ENCODE data around the gene DLGAP1.
A peak's percentile ranks its signal among the peaks of the same experiment; 100 is the strongest.
"Not testable (repeated sequence)": the region's sequence is repeated elsewhere in the genome, so short reads cannot be mapped to it uniquely, and the experiment has no call there.

Gene DLGAP1

GRCh38 chr18:3667255-3668137 lies 787.6 kb downstream of the DLGAP1 start:
- peak; percentile 81 for DNase-seq

- no peak for DNase-seq
Observed at GRCh38 chr18:3666526-3667254, 788.4 kb downstream of the DLGAP1 start.

- peak; percentile 85 for DNase-seq
Observed at GRCh38 chr18:3665780-3666525, 789.2 kb downstream of the DLGAP1 start.

- no peak for DNase-seq
Observed at GRCh38 chr18:3665204-3665603, 789.9 kb downstream of the DLGAP1 start.

- DNase-seq, result no peak
Observed at GRCh38 chr18:3664563-3665178, 790.4 kb downstream of the DLGAP1 start.

GRCh38 chr18:3663870-3664512 lies 791.1 kb downstream of the DLGAP1 start:
- no peak for DNase-seq

GRCh38 chr18:3661989-3662388 lies 793.1 kb downstream of the DLGAP1 start:
- DNase-seq, result no peak

GRCh38 chr18:3660739-3661515 lies 794.2 kb downstream of the DLGAP1 start:
- DNase-seq, result no peak

GRCh38 chr18:3658529-3658928 lies 796.6 kb downstream of the DLGAP1 start:
- DNase-seq, result no peak

- no peak for DNase-seq
Observed at GRCh38 chr18:3655254-3656050, 799.7 kb downstream of the DLGAP1 start.

- no peak for DNase-seq
Observed at GRCh38 chr18:3654442-3655253, 800.5 kb downstream of the DLGAP1 start.

GRCh38 chr18:3653851-3654441 lies 801.2 kb downstream of the DLGAP1 start:
- DNase-seq, result no peak

GRCh38 chr18:3653263-3653850 lies 801.8 kb downstream of the DLGAP1 start:
- DNase-seq, result no peak

- DNase-seq, result peak; percentile 27
Observed at GRCh38 chr18:3652380-3653262, 802.5 kb downstream of the DLGAP1 start.

- DNase-seq, result no peak
Observed at GRCh38 chr18:3651266-3651665, 803.8 kb downstream of the DLGAP1 start.

- DNase-seq, result not testable (repeated sequence)
Observed at GRCh38 chr18:3650521-3651042, 804.5 kb downstream of the DLGAP1 start.

GRCh38 chr18:3649633-3650426 lies 805.3 kb downstream of the DLGAP1 start:
- no peak for DNase-seq

Data from NCI-H510A (cell line).